HEK293T (cell line): ENCODE results near the gene PPP1R14C.

Source experiments
- CTCF ChIA-PET: fragments of 350-600 bp; formaldehyde crosslinking; extraction: SDS; loops from one replicate; lab custom pipeline; 2021; ENCODE audit warnings: antibody characterized with exemption, inconsistent platforms; lab: Yijun Ruan, JAX
- POLR2A ChIA-PET: fragments of 350-600 bp; formaldehyde crosslinking; extraction: SDS; loops from one replicate; lab custom pipeline; 2020; ENCODE audit warnings: antibody characterized with exemption, inconsistent platforms; lab: Yijun Ruan, JAX
- DNase-seq: peaks from one replicate; pipeline ENCODE4 v3.0.0; 2012; ENCODE audit warnings: mixed read lengths; ENCODE audit errors: extremely low spot score
- ARNT ChIP-seq: fragments of 450-650 bp; IDR thresholded peaks from 2 replicates; pipeline ENCODE4 v1.6.1; 2017; ENCODE audit warnings: mild to moderate bottlenecking
- BHLHE40 ChIP-seq: fragments of 450-650 bp; IDR thresholded peaks from 2 replicates; pipeline ENCODE4 v1.6.1; 2016; ENCODE audit warnings: mild to moderate bottlenecking, moderate library complexity, borderline replicate concordance
- CTBP1 ChIP-seq: fragments of 450-650 bp; IDR thresholded peaks from 2 replicates; pipeline ENCODE4 v1.6.1; 2016; ENCODE audit warnings: borderline replicate concordance
- ELF4 ChIP-seq: fragments of 450-650 bp; IDR thresholded peaks from 2 replicates; pipeline ENCODE4 v1.6.1; 2017; ENCODE audit warnings: antibody characterized with exemption
- FOXA1 ChIP-seq: fragments of 450-650 bp; IDR thresholded peaks from 2 replicates; pipeline ENCODE4 v1.6.1; 2016; ENCODE audit warnings: mild to moderate bottlenecking
- FOXK2 ChIP-seq: fragments of 450-650 bp; IDR thresholded peaks from 2 replicates; pipeline ENCODE4 v1.6.1; 2016; ENCODE audit warnings: mild to moderate bottlenecking
- FOXM1 ChIP-seq: fragments of 450-650 bp; IDR thresholded peaks from 2 replicates; pipeline ENCODE4 v1.6.1; 2017; ENCODE audit warnings: mild to moderate bottlenecking, borderline replicate concordance
- HDGF ChIP-seq: fragments of 450-650 bp; IDR thresholded peaks from 2 replicates; pipeline ENCODE4 v1.6.1; 2017; ENCODE audit warnings: antibody characterized with exemption, borderline replicate concordance
- L3MBTL2 ChIP-seq: fragments of 450-650 bp; conservative IDR thresholded peaks from 2 replicates; pipeline ENCODE4 v1.6.1; 2016; ENCODE audit warnings: mild to moderate bottlenecking
- LEF1 ChIP-seq: fragments of 450-650 bp; IDR thresholded peaks from 2 replicates; pipeline ENCODE4 v1.6.1; 2017; ENCODE audit warnings: mild to moderate bottlenecking, borderline replicate concordance
- NFRKB ChIP-seq: fragments of 450-650 bp; IDR thresholded peaks from 2 replicates; pipeline ENCODE4 v1.6.1; 2016; ENCODE audit warnings: mild to moderate bottlenecking, moderate library complexity
- PKNOX1 ChIP-seq: fragments of 450-650 bp; IDR thresholded peaks from 2 replicates; pipeline ENCODE4 v1.6.1; 2016
- SP1 ChIP-seq: fragments of 450-650 bp; IDR thresholded peaks from 2 replicates; pipeline ENCODE4 v1.6.1; 2017
- SUZ12 ChIP-seq: fragments of 450-650 bp; IDR thresholded peaks from 2 replicates; pipeline ENCODE4 v1.6.1; 2016; ENCODE audit warnings: mild to moderate bottlenecking
- TARDBP ChIP-seq: fragments of 450-650 bp; IDR thresholded peaks from 2 replicates; pipeline ENCODE4 v1.6.1; 2016
- ZNF384 ChIP-seq: fragments of 450-650 bp; IDR thresholded peaks from 2 replicates; pipeline ENCODE4 v1.6.1; 2016

The PPP1R14C gene

GRCh38 chr6:150124235-150124634, 18.6 kb upstream of the PPP1R14C start:
- DNase-seq, result no peak
- TF ChIP-seq L3MBTL2, result no peak
- no peak for TF ChIP-seq LEF1
- TF ChIP-seq PKNOX1, result no peak
- TF ChIP-seq HDGF, result no peak
- TF ChIP-seq FOXM1, result no peak
- no peak for TF ChIP-seq ZNF384
- TF ChIP-seq SUZ12, result no peak
- ChIA-PET POLR2A (no interaction called here), CTCF (no interaction called here)

- POLR2A ChIA-PET, result no interaction called here
- CTCF ChIA-PET, result no interaction called here
Measured at GRCh38 chr6:150126641-150127291, 16.1 kb upstream of the PPP1R14C start.

GRCh38 chr6:150128425-150128824, 14.4 kb upstream of the PPP1R14C start:
- TF ChIP-seq L3MBTL2, result no peak
- no peak for TF ChIP-seq FOXA1
- TF ChIP-seq FOXM1, result no peak
- TF ChIP-seq SP1, result no peak
- no peak for TF ChIP-seq NFRKB
- TF ChIP-seq TARDBP, result no peak
- TF ChIP-seq HDGF, result no peak
- no peak for TF ChIP-seq BHLHE40
- no peak for TF ChIP-seq PKNOX1
- TF ChIP-seq SUZ12, result no peak
- no peak for TF ChIP-seq ARNT
- TF ChIP-seq LEF1, result no peak
- TF ChIP-seq FOXK2, result no peak
- no peak for TF ChIP-seq CTBP1
- no peak for TF ChIP-seq ZNF384
- no peak for TF ChIP-seq ELF4
- POLR2A ChIA-PET, result no interaction called here
- DNase-seq, result no peak
- CTCF ChIA-PET, result no interaction called here

More at GRCh38 chr6:150126641-150127291, 16.1 kb upstream of the PPP1R14C start:
- DNase-seq, result no peak
- TF ChIP-seq NFRKB, result no peak
- no peak for TF ChIP-seq HDGF
- no peak for TF ChIP-seq FOXM1
- TF ChIP-seq SUZ12, result no peak
- no peak for TF ChIP-seq BHLHE40
- TF ChIP-seq ARNT, result no peak
- no peak for TF ChIP-seq CTBP1
- TF ChIP-seq LEF1, result no peak
- no peak for TF ChIP-seq SP1
- no peak for TF ChIP-seq FOXK2
- TF ChIP-seq ZNF384, result no peak
- TF ChIP-seq PKNOX1, result no peak
- TF ChIP-seq FOXA1, result no peak
- no peak for TF ChIP-seq ELF4
- no peak for TF ChIP-seq L3MBTL2

- no peak for DNase-seq
- TF ChIP-seq FOXK2 (no peak), ZNF384 (no peak), TARDBP (no peak), L3MBTL2 (no peak), SP1 (no peak), CTBP1 (no peak), BHLHE40 (no peak), NFRKB (no peak), LEF1 (no peak)
- ChIA-PET POLR2A (no interaction called here), CTCF (interaction anchor here (0.6 kb wide), 1 partner anchor 48 kb away, joined by 8 read pairs; no protein-coding TSS in a partner anchor)
Measured at GRCh38 chr6:150129616-150130505, 13.0 kb upstream of the PPP1R14C start.

- POLR2A ChIA-PET, result interaction anchor here (1.1 to 1.4 kb wide), 2 partner anchors 10 to 193 kb away, joined by 3 to 5 read pairs; partner anchors contain the start of gene PPP1R14C
- CTCF ChIA-PET, result interaction anchor here (0.6 to 1.9 kb wide), 2 partner anchors 10 to 174 kb away, joined by 3 to 9 read pairs; no protein-coding TSS in a partner anchor
- DNase-seq, result no peak
- no peak for TF ChIP-seq FOXK2
- no peak for TF ChIP-seq LEF1
- no peak for TF ChIP-seq ELF4
- TF ChIP-seq ARNT, result no peak
- no peak for TF ChIP-seq PKNOX1
- no peak for TF ChIP-seq FOXM1
- TF ChIP-seq ZNF384, result no peak
Measured at GRCh38 chr6:150133686-150134085, 9.2 kb upstream of the PPP1R14C start.
